Esophagus (tissue), 2 donors: ENCODE data around the gene PLEKHA7. TPM values are rescaled to one million over a fixed set of nuclear protein-coding genes. Genes with fewer than 3 reads are reported as not detected.

Source experiments
- H3K27ac ChIP-seq, 2 donors: one replicate each; pipeline ENCODE4 v1.5.1; 2013; ENCODE audit warnings: low read depth in 2 of 2, mild to moderate bottlenecking in 2 of 2, inconsistent platforms in 1 of 2, low read length in 1 of 2, moderate library complexity in 1 of 2
- H3K27me3 ChIP-seq, 2 donors: one replicate each; pipeline ENCODE4 v1.6.1; 2013; ENCODE audit warnings: low read length in 2 of 2, control low read depth in 1 of 2, mild to moderate bottlenecking in 1 of 2; ENCODE audit not compliant: insufficient read depth in 2 of 2, control insufficient read depth in 1 of 2
- H3K36me3 ChIP-seq, 2 donors: one replicate each; pipeline ENCODE4 v1.6.1; 2013; ENCODE audit warnings: low read length in 1 of 2; ENCODE audit not compliant: control insufficient read depth in 2 of 2, insufficient read depth in 2 of 2
- H3K4me1 ChIP-seq, 2 donors: one replicate each; pipeline ENCODE4 v1.6.1; 2013; ENCODE audit warnings: low read length in 1 of 2; ENCODE audit not compliant: control insufficient read depth in 2 of 2, insufficient read depth in 2 of 2
- H3K4me3 ChIP-seq, 2 donors: one replicate each; pipeline ENCODE4 v1.5.1; 2013; ENCODE audit warnings: low read length in 2 of 2, mild to moderate bottlenecking in 2 of 2, low read depth in 1 of 2, moderate library complexity in 1 of 2
- H3K9me3 ChIP-seq, 2 donors: one replicate each; pipeline ENCODE4 v1.6.1; 2013; ENCODE audit warnings: mild to moderate bottlenecking in 2 of 2, low read depth in 1 of 2, low read length in 1 of 2, moderate library complexity in 1 of 2; ENCODE audit not compliant: control insufficient read depth in 2 of 2, insufficient read depth in 1 of 2
- WGBS, 2 donors: extraction: QIAGEN DNeasy Blood & Tissue Kit; methylation state at CpG; one replicate each; pipeline ENCODE4 v1.1.7; 2013; 5-methylcytosine and 5-hydroxymethylcytosine counted together
- polyA plus RNA-seq, 2 donors: library from polyadenylated mRNA; stranded (reverse); fragments of 200-250 nt; gene quantifications; one replicate each; pipeline ENCODE4 v1.2.3, GENCODE V29; 2013
- donor health status: healthy with polysubstance abuse.
- donor health status: Bipolar disorder and iron deficiency.

The PLEKHA7 gene
- polyA plus RNA-seq, 2 donors: 41.4 to 46.0 TPM

DNA sequence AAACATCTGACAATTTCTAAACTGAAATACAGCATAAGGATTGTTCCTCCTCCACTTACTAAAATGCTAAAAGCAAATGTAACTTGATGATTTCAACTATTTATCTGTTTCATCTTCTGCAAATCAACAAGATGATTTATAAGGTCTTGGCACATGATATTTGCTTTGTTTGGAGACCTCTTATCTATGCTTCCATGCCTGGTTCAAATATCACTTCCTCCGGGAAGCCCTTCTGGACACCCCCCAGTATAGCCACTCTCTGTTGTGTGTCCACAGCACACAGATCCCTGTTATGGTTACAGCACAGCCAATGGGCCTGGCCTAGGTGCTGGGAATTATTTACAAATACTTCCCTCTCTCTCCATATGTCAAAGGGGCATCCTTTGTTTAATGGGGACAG lies 160.9 kb downstream of the PLEKHA7 start:
- Histone ChIP-seq H3K9me3 (no peaks in the 10 kb centered on the region), H3K27me3 (no peaks in the 10 kb centered on the region), H3K4me1 (no peaks in the 10 kb centered on the region), H3K4me3 (no peak overlapping the region), H3K36me3 (peaks cover 5 to 37% of the 10 kb centered on the region in 2 donors), H3K27ac (no peak overlapping the region)
- WGBS, 2 donors: 79 to 93% methylated on average over 1 of the region's 1 CpG

GRCh38 chr11:16846305-16846704 lies 167.9 kb downstream of the PLEKHA7 start:
- Histone ChIP-seq H3K9me3 (no peaks in the 10 kb centered on the region), H3K27ac (no peak overlapping the region), H3K4me3 (no peak overlapping the region), H3K4me1 (no peaks in the 10 kb centered on the region), H3K36me3 (peaks cover 5 to 29% of the 10 kb centered on the region in 2 donors), H3K27me3 (no peaks in the 10 kb centered on the region)
- WGBS, 2 donors: 92 to 96% methylated on average over 2 of the region's 2 CpGs

DNA sequence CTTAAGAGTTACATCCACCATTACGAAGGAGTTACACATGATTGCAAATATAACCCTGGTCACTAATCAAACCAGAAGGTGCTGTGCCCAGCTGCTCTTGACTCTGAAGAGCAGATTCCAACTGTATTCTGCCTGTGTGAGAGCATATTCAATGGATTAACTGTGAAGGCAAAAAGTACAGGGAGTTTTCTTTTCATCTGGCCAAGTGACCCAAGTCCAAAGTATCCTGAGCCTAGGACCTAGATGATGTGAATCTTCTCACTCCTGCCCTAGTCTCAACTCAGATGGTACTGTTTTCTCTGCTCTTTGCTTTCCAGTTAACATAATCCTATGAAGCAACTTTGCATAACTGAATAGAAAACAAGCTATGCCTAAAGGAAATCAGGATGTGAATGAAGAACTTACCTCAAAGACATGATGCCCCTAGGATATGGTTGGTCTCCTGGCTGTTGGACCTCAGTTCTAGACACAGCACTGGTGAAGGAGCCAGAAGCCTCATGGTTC lies 169.9 kb downstream of the PLEKHA7 start:
- Histone ChIP-seq H3K27ac (no peak overlapping the region), H3K36me3 (peaks cover 8 to 23% of the 10 kb centered on the region in 2 donors), H3K4me1 (no peaks in the 10 kb centered on the region), H3K27me3 (no peaks in the 10 kb centered on the region), H3K4me3 (no peak overlapping the region), H3K9me3 (no peaks in the 10 kb centered on the region)
- WGBS, 2 donors: 90 to 97% methylated on average over 1 of the region's 1 CpG

DNA sequence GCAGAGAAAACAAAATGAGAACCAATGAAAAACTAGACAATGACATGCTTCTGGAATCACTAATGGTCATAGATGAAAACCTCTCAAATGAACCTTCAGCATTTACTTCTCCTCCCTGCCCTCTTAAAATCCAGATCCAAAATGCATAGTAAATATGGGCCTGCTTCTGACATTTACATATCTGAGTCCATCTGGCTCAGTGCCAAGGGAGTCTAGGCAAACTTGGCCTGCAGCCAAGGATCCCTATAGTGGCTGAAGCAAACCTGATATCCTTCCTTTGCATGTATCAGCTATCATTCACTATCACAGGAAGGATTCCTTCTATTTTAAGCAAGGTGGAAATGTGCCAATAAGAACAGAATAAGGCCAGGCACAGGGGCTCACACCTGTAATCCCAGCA lies 170.9 kb downstream of the PLEKHA7 start:
- Histone ChIP-seq H3K36me3 (peaks cover 8 to 20% of the 10 kb centered on the region in 2 donors), H3K4me1 (no peaks in the 10 kb centered on the region), H3K4me3 (no peak overlapping the region), H3K9me3 (no peaks in the 10 kb centered on the region), H3K27ac (no peak overlapping the region), H3K27me3 (no peaks in the 10 kb centered on the region)

DNA sequence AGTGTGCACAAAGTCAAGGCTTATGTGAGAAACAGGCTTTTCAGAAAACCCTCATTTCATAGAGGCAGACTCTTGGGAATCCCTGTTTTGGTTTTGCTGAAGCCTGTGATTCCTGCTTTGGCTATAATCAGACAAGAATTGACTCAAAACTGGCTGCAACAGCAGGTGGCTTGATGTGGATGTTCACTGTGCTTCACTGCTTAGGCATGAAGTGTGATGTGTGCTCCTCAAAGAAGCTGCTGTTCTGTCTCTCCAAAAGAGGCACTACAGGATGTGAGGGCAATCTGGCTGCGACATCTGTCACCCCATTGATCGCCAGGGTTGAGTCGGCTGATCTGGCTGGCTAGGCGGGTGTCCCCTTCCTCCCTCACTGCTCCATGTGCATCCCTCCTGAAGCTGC lies 172.2 kb downstream of the PLEKHA7 start:
- Histone ChIP-seq H3K4me1 (no peaks in the 10 kb centered on the region), H3K4me3 (no peak overlapping the region), H3K36me3 (peaks cover 13 to 23% of the 10 kb centered on the region in 2 donors), H3K27me3 (no peaks in the 10 kb centered on the region), H3K27ac (no peak overlapping the region), H3K9me3 (no peaks in the 10 kb centered on the region)
- 96 to 98% methylated on average over 4 of the region's 4 CpGs for WGBS, 2 donors

DNA sequence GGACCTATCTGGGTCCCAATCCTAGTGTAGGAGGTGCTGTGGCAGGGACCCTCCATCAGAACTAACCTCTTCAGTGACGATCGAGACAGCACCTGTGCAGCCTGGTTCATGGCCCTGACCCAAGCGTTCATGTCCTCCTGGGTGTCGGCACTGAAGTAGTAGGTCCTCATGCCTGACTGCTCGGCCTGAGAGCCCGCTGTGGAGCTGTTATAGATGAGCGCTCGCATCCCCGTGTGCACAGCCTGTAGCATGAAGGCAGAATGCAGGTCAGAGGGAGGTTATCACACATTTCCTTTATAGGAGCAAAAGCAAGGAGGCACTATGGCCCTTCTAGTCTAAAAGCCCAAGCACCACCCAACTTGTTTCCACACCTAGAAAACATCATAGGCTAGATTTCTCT lies 172.7 kb downstream of the PLEKHA7 start:
- H3K36me3 ChIP-seq: peaks cover 13 to 23% of the 10 kb centered on the region in 2 donors
- WGBS, 2 donors: 92 to 94% methylated on average over 9 of the region's 9 CpGs
- H3K27ac ChIP-seq: no peak overlapping the region
- H3K4me1 ChIP-seq: no peaks in the 10 kb centered on the region
- no peak overlapping the region for H3K4me3 ChIP-seq
- no peaks in the 10 kb centered on the region for H3K9me3 ChIP-seq
- H3K27me3 ChIP-seq: no peaks in the 10 kb centered on the region

- H3K9me3 ChIP-seq: no peaks in the 10 kb centered on the region
- WGBS, 2 donors: 93 to 96% methylated on average over 2 of the region's 2 CpGs
These were observed 173.3 kb downstream of the PLEKHA7 start for GRCh38 chr11:16840951-16841350.

GRCh38 chr11:16839821-16840220 lies 174.4 kb downstream of the PLEKHA7 start:
- Histone ChIP-seq H3K27me3 (no peaks in the 10 kb centered on the region), H3K27ac (no peak overlapping the region), H3K4me3 (no peak overlapping the region), H3K36me3 (peaks cover 11 to 20% of the 10 kb centered on the region in 2 donors), H3K4me1 (no peaks in the 10 kb centered on the region), H3K9me3 (no peaks in the 10 kb centered on the region)
- 67 to 78% methylated on average over 3 of the region's 3 CpGs for WGBS, 2 donors

More at GRCh38 chr11:16840951-16841350, 173.3 kb downstream of the PLEKHA7 start:
- Histone ChIP-seq H3K4me1 (no peaks in the 10 kb centered on the region), H3K27ac (no peak overlapping the region), H3K4me3 (no peak overlapping the region), H3K36me3 (peaks cover 13 to 23% of the 10 kb centered on the region in 2 donors), H3K27me3 (no peaks in the 10 kb centered on the region)

GRCh38 chr11:16834384-16834783 lies 179.8 kb downstream of the PLEKHA7 start:
- Histone ChIP-seq H3K4me1 (no peaks in the 10 kb centered on the region), H3K9me3 (no peaks in the 10 kb centered on the region), H3K36me3 (peaks cover 4 to 5% of the 10 kb centered on the region in 2 donors), H3K27ac (no peak overlapping the region), H3K27me3 (no peaks in the 10 kb centered on the region), H3K4me3 (no peak overlapping the region)
- 90 to 99% methylated on average over 1 of the region's 1 CpG for WGBS, 2 donors

- Histone ChIP-seq H3K4me1 (no peaks in the 10 kb centered on the region), H3K27ac (no peak overlapping the region), H3K36me3 (peaks cover 3 to 5% of the 10 kb centered on the region in 2 donors), H3K9me3 (no peaks in the 10 kb centered on the region), H3K27me3 (no peaks in the 10 kb centered on the region), H3K4me3 (no peak overlapping the region)
- WGBS, 2 donors: 83 to 90% methylated on average over 2 of the region's 2 CpGs
These were observed 181.2 kb downstream of the PLEKHA7 start for GRCh38 chr11:16833026-16833425.
